GM12864 (cell line): ENCODE results near the gene ANP32A.

ENCODE experiments used
- DNase-seq: peaks from one replicate; pipeline ENCODE4 v3.0.0-alpha.2; 2011; ENCODE audit warnings: low read depth
- H3K4me3 ChIP-seq: 2 replicates; pipeline ENCODE4 v1.5.1; 2011; ENCODE audit warnings: mild to moderate bottlenecking, low read depth, low read length, control low read depth
- TF ChIP-seq, protein P1 (sequence below): IDR thresholded peaks from 2 replicates; pipeline ENCODE4 v1.5.1; 2011; ENCODE audit warnings: low read depth, mild to moderate bottlenecking, moderate library complexity, low read length, control low read depth, inconsistent platforms; ENCODE audit errors: missing control alignments

ANP32A gene

DNA sequence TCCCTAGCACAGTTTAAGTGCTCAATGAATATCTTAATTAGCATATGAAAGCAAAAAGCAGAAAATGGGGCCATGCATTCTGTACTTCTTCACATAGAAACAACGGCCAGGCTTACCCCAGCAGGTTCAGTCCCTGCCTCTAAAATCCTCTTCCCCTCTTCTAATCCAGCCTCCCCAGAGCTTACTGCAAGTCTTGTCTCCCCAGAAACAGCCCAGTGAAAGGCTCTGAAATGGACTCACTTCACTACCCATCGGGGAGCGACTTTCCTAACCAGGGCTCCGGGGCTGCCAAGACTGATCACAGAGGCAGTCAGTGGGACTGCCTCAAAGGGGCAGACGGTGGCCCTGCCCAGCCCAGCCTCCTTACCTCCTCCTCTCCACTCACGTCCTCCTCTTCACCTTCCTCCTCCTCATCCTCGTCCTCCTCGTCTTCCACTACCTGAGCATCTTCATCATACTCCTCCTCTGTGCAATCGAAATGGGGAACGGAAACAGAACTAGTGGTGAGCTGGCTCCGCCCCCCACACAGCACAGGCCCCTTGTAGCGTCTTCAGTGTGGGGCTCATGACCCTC is 38.0 kb downstream of the ANP32A start:
- TF ChIP-seq, protein P1, sequence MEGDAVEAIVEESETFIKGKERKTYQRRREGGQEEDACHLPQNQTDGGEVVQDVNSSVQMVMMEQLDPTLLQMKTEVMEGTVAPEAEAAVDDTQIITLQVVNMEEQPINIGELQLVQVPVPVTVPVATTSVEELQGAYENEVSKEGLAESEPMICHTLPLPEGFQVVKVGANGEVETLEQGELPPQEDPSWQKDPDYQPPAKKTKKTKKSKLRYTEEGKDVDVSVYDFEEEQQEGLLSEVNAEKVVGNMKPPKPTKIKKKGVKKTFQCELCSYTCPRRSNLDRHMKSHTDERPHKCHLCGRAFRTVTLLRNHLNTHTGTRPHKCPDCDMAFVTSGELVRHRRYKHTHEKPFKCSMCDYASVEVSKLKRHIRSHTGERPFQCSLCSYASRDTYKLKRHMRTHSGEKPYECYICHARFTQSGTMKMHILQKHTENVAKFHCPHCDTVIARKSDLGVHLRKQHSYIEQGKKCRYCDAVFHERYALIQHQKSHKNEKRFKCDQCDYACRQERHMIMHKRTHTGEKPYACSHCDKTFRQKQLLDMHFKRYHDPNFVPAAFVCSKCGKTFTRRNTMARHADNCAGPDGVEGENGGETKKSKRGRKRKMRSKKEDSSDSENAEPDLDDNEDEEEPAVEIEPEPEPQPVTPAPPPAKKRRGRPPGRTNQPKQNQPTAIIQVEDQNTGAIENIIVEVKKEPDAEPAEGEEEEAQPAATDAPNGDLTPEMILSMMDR = no peak
- DNase-seq = no peak
- H3K4me3 ChIP-seq = no peak overlapping the region

DNA sequence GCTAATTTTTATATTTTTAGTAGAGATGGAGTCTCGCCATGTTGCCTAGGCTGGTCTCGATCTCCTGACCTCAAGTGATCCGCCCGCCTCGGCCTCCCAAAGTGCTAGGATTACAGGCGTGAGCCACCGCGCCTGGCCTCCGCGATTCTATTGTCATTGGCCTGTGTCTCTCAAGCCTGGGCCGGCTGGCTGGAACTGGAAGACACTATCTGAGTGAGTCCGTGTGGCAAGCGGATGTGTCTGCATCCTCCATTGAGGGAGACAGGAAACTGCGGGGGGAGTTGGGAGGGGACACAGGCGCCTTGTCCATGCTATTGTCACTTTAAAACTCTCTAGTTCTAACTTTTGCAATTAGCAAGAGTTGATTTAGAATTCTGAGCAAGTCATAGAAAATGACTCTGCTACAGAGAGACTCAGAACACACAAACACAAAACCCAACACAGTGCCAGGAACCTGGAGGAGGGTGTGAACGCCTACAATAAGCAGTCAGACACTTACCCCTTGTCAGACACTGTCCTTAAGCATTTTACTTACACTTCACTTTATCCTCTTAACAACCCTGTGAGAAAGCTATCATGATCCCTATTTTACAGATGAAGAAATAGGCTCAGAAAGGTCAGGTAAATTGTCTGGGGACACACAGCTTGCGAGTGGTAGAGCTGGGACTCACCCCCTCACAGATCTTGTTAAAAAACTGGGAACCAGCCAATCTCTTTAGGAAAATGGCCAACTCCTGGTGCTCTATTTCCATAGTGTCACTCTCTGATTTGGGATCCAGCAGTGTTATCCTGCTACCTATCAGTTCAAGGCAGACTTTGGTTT is 38.7 kb downstream of the ANP32A start:
- no peak for DNase-seq
- TF ChIP-seq, protein P1 = no peak

DNA sequence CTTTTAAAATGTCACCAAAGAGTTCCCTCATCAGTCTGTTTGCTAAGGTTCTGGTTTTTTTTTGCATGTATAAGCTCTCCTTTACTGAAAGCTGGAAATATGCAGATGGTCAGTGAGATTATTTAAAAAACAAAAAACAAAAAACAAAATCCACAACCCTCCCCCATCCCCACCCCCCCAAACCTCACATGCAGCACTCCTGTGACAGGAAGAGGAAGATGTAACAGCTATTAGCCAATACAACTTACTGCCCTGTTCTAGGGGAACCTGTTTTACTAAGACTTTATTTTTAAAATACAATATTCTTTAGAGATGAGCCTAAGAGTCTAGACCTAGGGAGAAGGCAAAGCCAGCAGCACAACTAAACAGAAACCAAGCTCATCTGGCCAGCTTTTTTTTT is 39.5 kb downstream of the ANP32A start:
- TF ChIP-seq, protein P1 = no peak
- DNase-seq = no peak

More for the DNA sequence above, 38.7 kb downstream of the ANP32A start:
- no peak overlapping the region for H3K4me3 ChIP-seq

DNA sequence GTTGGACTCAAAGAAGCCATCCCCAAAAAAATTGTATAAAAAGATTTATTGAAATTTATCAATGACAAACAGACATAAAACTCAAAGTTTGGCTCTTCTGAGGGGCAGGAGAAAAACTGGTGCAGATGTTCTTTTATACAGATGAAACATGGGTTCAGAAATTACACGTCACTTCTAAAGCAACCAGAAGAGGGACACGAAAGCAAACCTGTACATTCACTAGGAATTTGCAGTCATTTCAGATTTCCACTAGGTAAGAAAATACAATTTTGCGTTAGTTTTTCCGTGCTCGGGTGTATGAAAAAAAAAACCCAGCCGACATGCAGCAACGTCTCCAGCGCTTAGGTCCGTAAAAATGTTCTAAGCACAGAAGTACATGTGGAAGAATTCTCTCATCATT is 41.8 kb downstream of the ANP32A start:
- no peak overlapping the region for H3K4me3 ChIP-seq
- TF ChIP-seq, protein P1 = no peak
- DNase-seq = no peak

More for the DNA sequence above, 39.5 kb downstream of the ANP32A start:
- no peak overlapping the region for H3K4me3 ChIP-seq

DNA sequence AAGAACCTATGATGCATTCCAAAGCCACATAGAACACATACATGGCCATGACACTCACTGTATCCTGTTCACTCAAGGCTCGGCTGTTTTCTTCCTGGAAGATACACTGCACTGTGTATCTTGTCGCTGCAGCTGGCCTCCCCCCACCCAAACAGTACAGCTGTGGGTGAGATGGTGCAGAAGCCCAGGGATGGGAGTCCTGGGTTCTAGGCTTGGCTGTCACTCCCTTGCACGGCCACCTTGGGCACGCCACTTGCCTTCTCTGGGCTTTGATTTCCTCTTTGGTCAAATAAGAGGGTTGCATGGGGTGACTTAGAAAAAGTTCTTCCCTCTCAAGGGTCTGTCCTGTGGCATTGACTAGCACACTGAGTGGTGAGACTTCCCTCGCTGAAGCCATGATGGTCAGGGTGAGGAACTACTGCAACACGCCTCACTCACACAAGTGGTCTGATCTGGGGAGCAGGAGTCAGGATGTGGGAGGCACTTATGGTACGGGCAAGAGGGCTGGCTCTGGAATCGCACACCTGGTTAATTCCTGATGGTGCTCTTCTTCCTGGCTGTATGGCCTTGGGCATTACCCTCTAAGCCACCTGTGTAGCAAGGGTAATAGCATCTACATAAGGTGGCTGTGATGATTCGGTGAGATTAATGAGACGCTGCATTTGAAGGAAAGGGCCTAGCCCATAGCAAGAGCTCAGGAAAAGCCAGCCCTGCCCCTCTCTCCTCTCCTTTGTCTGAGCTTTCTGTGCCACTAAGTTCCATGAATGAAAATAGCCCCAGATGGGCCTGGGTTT is 44.0 kb downstream of the ANP32A start:
- TF ChIP-seq, protein P1 = no peak
- H3K4me3 ChIP-seq = no peak overlapping the region
- no peak for DNase-seq

DNA sequence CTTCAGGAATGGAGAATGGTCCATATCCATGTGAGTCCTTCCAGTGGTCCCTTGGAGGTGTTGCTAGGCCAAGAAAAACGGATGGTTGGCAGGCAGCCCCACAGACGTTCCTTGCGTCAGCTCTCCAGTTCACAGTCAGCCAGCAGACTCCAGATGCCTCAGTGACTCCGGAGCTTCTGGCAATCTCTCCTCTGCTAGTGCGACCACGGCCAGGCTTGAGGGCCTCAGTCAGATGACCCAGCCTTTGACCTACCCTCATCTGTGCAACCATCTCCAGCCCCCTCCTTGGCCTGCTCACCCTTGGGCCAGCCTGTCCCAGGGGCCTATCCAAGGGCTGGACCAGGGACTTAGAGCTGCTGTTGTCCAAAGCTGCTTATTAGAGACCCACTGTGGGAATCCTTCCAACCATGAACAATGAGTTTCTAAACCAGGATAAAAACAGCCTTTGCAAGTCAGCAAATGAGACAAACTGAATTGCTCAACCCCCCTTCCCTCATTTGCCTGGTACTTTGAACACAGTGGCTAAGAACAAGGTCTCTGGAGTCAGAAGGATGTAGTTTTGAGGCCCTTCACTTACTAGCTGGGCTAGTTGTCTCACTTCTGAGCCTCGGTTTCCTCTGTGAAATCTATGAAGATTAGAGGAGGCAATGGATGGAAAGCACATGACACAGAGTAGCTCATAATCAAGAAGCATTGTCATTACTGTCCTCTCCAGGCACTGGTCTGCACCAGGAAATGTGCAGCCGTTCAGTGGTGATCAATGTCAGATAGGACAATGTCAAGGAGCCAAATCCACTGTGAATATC is 44.8 kb downstream of the ANP32A start:
- DNase-seq = no peak
- no peak overlapping the region for H3K4me3 ChIP-seq
- TF ChIP-seq, protein P1 = no peak
